Measurements from ENCODE around the gene KRT86. TPM values are rescaled to one million over a fixed set of nuclear protein-coding genes. Genes with fewer than 3 reads are reported as not detected.
"Not testable (repeated sequence)": the region's sequence is repeated elsewhere in the genome, so short reads cannot be mapped to it uniquely, and the experiment has no call there.

The KRT86 gene
- total RNA-seq, 2 donors from 2014 or later, result 0.56 to 2.1 TPM

- no peaks in the 10 kb centered on the region for H3K4me1 Mint-ChIP-seq
- H3K9me3 Mint-ChIP-seq, result no peaks in the 10 kb centered on the region
- H3K36me3 Mint-ChIP-seq (ENCODE audit: low read depth), result no peaks in the 10 kb centered on the region
- peaks cover 12% of the 10 kb centered on the region for H3K27me3 Mint-ChIP-seq
- H3K4me3 Mint-ChIP-seq, result no peak overlapping the region
- no peak for ATAC-seq (replicated peaks)
- H3K27ac Mint-ChIP-seq, result no peak overlapping the region
Observed at GRCh38 chr12:52284562-52285171, 10.2 kb downstream of the KRT86 start.

- no peak for ATAC-seq (replicated peaks)
- no peaks in the 10 kb centered on the region for H3K4me1 Mint-ChIP-seq
- no peak overlapping the region for H3K27ac Mint-ChIP-seq
- H3K27me3 Mint-ChIP-seq, result peaks cover 6% of the 10 kb centered on the region
- H3K36me3 Mint-ChIP-seq (ENCODE audit: low read depth), result no peaks in the 10 kb centered on the region
- no peaks in the 10 kb centered on the region for H3K9me3 Mint-ChIP-seq
- H3K4me3 Mint-ChIP-seq, result no peak overlapping the region
Observed at GRCh38 chr12:52285172-52285745, 10.8 kb downstream of the KRT86 start.

- Mint-ChIP-seq H3K4me1 (no peaks in the 10 kb centered on the region), H3K4me3 (no peak overlapping the region), H3K27me3 (peaks cover 6% of the 10 kb centered on the region), H3K36me3 (ENCODE audit: low read depth) (no peaks in the 10 kb centered on the region), H3K9me3 (no peaks in the 10 kb centered on the region), H3K27ac (no peak overlapping the region)
- ATAC-seq (replicated peaks), result no peak
Observed at GRCh38 chr12:52285851-52286530, 11.5 kb downstream of the KRT86 start.

GRCh38 chr12:52286857-52287785 is 12.7 kb downstream of the KRT86 start:
- H3K27me3 Mint-ChIP-seq, result peaks cover 10% of the 10 kb centered on the region
- not testable (repeated sequence) for ATAC-seq (replicated peaks); H3K36me3 Mint-ChIP-seq (ENCODE audit: low read depth); H3K9me3 Mint-ChIP-seq; H3K4me3 Mint-ChIP-seq; H3K4me1 Mint-ChIP-seq; H3K27ac Mint-ChIP-seq

GRCh38 chr12:52287816-52288805 is 13.7 kb downstream of the KRT86 start:
- H3K27ac Mint-ChIP-seq; H3K9me3 Mint-ChIP-seq; H3K36me3 Mint-ChIP-seq (ENCODE audit: low read depth); H3K4me3 Mint-ChIP-seq; H3K27me3 Mint-ChIP-seq; H3K4me1 Mint-ChIP-seq: not testable (repeated sequence)
- ATAC-seq (replicated peaks), result peak; percentile 62

GRCh38 chr12:52290483-52291134 is 16.2 kb downstream of the KRT86 start:
- not testable (repeated sequence) for ATAC-seq (replicated peaks); H3K27ac Mint-ChIP-seq; H3K9me3 Mint-ChIP-seq; H3K36me3 Mint-ChIP-seq (ENCODE audit: low read depth); H3K4me1 Mint-ChIP-seq; H3K4me3 Mint-ChIP-seq
- peaks cover 13% of the 10 kb centered on the region for H3K27me3 Mint-ChIP-seq

- Mint-ChIP-seq H3K27ac (no peak within 1 kb of the TSS), H3K36me3 (ENCODE audit: low read depth) (no peaks in the 10 kb centered on the region), H3K4me3 (no peak within 1 kb of the TSS), H3K9me3 (no peaks in the 10 kb centered on the region), H3K27me3 (peaks cover 16% of the 10 kb centered on the region), H3K4me1 (no peaks in the 10 kb centered on the region)
- no peak for ATAC-seq (replicated peaks)
Observed at GRCh38 chr12:52291267-52291935, 17.0 kb downstream of the KRT86 start, which contains the start of gene KRT81. Gene KRT81, minus strand, starts transcription at chr12:52291534. Its CDS starts 69 bp downstream, at chr12:52291465.

- no peak overlapping the region for H3K27ac Mint-ChIP-seq
- no peak for ATAC-seq (replicated peaks)
- H3K4me1 Mint-ChIP-seq, result no peaks in the 10 kb centered on the region
- H3K4me3 Mint-ChIP-seq, result no peak overlapping the region
- H3K9me3 Mint-ChIP-seq, result no peaks in the 10 kb centered on the region
- no peaks in the 10 kb centered on the region for H3K36me3 Mint-ChIP-seq (ENCODE audit: low read depth)
- H3K27me3 Mint-ChIP-seq, result peaks cover 19% of the 10 kb centered on the region
Observed at GRCh38 chr12:52293926-52294325, 19.5 kb downstream of the KRT86 start.

GRCh38 chr12:52294803-52295202 is 20.4 kb downstream of the KRT86 start:
- no peaks in the 10 kb centered on the region for H3K9me3 Mint-ChIP-seq
- H3K4me1 Mint-ChIP-seq, result no peaks in the 10 kb centered on the region
- no peak overlapping the region for H3K4me3 Mint-ChIP-seq
- no peak overlapping the region for H3K27ac Mint-ChIP-seq
- peaks cover 19% of the 10 kb centered on the region for H3K27me3 Mint-ChIP-seq
- H3K36me3 Mint-ChIP-seq (ENCODE audit: low read depth), result no peaks in the 10 kb centered on the region
- ATAC-seq (replicated peaks), result no peak

- H3K4me1 Mint-ChIP-seq, result no peaks in the 10 kb centered on the region
- no peak overlapping the region for H3K27ac Mint-ChIP-seq
- no peaks in the 10 kb centered on the region for H3K9me3 Mint-ChIP-seq
- no peak overlapping the region for H3K4me3 Mint-ChIP-seq
- ATAC-seq (replicated peaks), result no peak
- peaks cover 19% of the 10 kb centered on the region for H3K27me3 Mint-ChIP-seq
- H3K36me3 Mint-ChIP-seq (ENCODE audit: low read depth), result no peaks in the 10 kb centered on the region
Observed at GRCh38 chr12:52295663-52296062, 21.2 kb downstream of the KRT86 start.

GRCh38 chr12:52296572-52297215 is 22.2 kb downstream of the KRT86 start:
- H3K27me3 Mint-ChIP-seq, result peaks cover 16% of the 10 kb centered on the region
- no peak overlapping the region for H3K4me3 Mint-ChIP-seq
- ATAC-seq (replicated peaks), result no peak
- no peaks in the 10 kb centered on the region for H3K36me3 Mint-ChIP-seq (ENCODE audit: low read depth)
- H3K9me3 Mint-ChIP-seq, result no peaks in the 10 kb centered on the region
- H3K27ac Mint-ChIP-seq, result no peak overlapping the region
- H3K4me1 Mint-ChIP-seq, result no peaks in the 10 kb centered on the region

- H3K27me3 Mint-ChIP-seq, result peaks cover 9% of the 10 kb centered on the region
- ATAC-seq (replicated peaks), result no peak
- H3K27ac Mint-ChIP-seq, result no peak overlapping the region
Observed at GRCh38 chr12:52298677-52299190, 24.3 kb downstream of the KRT86 start.

More at GRCh38 chr12:52298677-52299190, 24.3 kb downstream of the KRT86 start:
- Mint-ChIP-seq H3K9me3 (no peaks in the 10 kb centered on the region), H3K36me3 (ENCODE audit: low read depth) (no peaks in the 10 kb centered on the region), H3K4me3 (no peak overlapping the region), H3K4me1 (no peaks in the 10 kb centered on the region)
